Neutrophil (primary cell): Measurements from ENCODE around the gene PPP1R1C.

Source experiments
- H3K27ac ChIP-seq: fragments of 200-600 bp; sonication (generic); 2 replicates; pipeline ENCODE4 v1.5.1; 2016; ENCODE audit warnings: mild to moderate bottlenecking, moderate library complexity
- H3K27me3 ChIP-seq: fragments of 200-600 bp; sonication (generic); 2 replicates; pipeline ENCODE4 v1.6.0; 2016; ENCODE audit warnings: mild to moderate bottlenecking
- H3K36me3 ChIP-seq: fragments of 200-600 bp; sonication (generic); 2 replicates; pipeline ENCODE4 v1.5.1; 2017
- H3K4me1 ChIP-seq, 2 experiments: fragments of 200-600 bp in 1 of 2; sonication (generic) in 1 of 2; 1 replicate in 1 of 2; 2 replicates in 1 of 2; pipeline versions ENCODE4 v1.5.1 to v1.6.1; 2013 to 2016; ENCODE audit warnings: low read depth in 1 of 2, low read length in 1 of 2, mild to moderate bottlenecking in 1 of 2, moderate library complexity in 1 of 2; ENCODE audit not compliant: control insufficient read depth in 1 of 2, insufficient read depth in 1 of 2
- H3K4me3 ChIP-seq, 2 experiments: fragments of 200-600 bp in 1 of 2; sonication (generic) in 1 of 2; 1 replicate in 1 of 2; 2 replicates in 1 of 2; pipeline ENCODE4 v1.5.1; 2013 to 2016; ENCODE audit warnings: low read depth in 1 of 2, low read length in 1 of 2, mild to moderate bottlenecking in 1 of 2, moderate library complexity in 1 of 2
- H3K9me3 ChIP-seq: fragments of 200-600 bp; sonication (generic); 2 replicates; pipeline ENCODE4 v1.5.1; 2016
- TF ChIP-seq, protein P1 (sequence below): fragments of 200-600 bp; sonication (generic); IDR thresholded peaks from 2 replicates; pipeline ENCODE4 v1.5.1; 2016; ENCODE audit warnings: antibody characterized with exemption

Gene PPP1R1C

DNA sequence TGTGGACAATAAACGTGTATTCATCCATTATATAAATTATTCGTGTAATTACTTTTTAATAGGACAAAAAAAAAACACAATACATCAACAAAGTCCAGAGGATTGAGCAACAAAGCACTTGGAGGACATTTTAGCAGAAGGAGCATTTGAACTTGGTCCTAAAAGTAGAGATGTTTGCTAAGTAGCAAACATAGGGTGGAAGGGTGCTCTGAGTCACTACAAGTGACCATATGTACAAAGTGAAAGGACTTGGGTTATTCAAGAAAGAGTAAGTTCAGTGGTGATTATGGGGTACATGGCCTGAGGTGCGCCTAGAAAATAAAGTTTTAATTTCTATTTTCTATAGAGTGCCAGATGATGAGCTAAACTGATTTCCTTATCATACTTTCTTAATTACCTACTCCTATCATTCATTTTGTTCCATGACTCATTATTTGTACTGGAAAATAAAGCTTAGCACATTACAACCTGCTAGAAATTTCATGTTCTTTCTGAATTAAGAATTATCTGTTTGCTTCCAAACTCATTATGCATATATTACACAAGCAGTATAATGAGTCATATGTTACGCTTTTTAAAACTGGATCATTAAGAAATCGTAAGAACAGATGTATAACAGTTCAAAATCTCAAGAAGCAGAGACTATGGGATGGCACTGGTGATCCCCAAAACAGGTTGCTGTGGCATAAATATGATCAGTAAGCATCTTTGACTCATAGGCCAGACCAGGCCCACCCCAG, 13.1 kb upstream of the PPP1R1C start:
- Histone ChIP-seq H3K4me1 (no peaks in the 10 kb centered on the region), H3K4me3 (no peak overlapping the region), H3K36me3 (no peaks in the 10 kb centered on the region), H3K9me3 (no peaks in the 10 kb centered on the region), H3K27me3 (no peaks in the 10 kb centered on the region), H3K27ac (no peak overlapping the region)
- TF ChIP-seq, protein P1, sequence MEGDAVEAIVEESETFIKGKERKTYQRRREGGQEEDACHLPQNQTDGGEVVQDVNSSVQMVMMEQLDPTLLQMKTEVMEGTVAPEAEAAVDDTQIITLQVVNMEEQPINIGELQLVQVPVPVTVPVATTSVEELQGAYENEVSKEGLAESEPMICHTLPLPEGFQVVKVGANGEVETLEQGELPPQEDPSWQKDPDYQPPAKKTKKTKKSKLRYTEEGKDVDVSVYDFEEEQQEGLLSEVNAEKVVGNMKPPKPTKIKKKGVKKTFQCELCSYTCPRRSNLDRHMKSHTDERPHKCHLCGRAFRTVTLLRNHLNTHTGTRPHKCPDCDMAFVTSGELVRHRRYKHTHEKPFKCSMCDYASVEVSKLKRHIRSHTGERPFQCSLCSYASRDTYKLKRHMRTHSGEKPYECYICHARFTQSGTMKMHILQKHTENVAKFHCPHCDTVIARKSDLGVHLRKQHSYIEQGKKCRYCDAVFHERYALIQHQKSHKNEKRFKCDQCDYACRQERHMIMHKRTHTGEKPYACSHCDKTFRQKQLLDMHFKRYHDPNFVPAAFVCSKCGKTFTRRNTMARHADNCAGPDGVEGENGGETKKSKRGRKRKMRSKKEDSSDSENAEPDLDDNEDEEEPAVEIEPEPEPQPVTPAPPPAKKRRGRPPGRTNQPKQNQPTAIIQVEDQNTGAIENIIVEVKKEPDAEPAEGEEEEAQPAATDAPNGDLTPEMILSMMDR, result no peak

DNA sequence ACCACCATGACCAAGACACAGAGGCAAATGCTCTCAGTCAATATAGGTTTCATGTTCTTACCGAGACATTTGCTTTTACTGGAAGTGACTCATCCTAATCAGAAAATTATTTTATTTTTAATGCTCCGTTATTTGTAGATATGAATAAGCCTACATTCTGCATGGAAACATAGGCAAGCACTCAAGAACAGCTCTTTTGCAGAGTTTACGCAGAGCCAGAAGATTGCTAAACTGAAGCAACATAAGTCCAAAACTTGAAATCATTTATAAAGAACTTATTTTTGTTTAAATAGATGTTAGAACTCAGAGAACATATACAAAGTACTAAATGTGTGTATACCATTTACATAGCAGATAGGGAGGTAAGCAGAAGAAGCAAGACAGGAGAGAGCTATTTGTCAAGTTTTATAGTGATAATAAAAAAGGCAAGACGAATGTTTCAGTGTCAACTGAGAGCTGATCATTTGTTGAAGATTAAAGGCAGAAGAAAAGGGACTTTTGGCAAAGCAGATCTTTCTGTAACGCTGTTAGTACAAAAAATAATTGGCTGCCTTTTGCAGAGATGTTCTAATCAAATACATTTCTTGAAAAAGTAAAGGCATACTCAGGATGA, 12.4 kb upstream of the PPP1R1C start:
- TF ChIP-seq, protein P1, result no peak
- Histone ChIP-seq H3K4me3 (no peak overlapping the region), H3K4me1 (no peaks in the 10 kb centered on the region), H3K36me3 (no peaks in the 10 kb centered on the region), H3K27me3 (no peaks in the 10 kb centered on the region), H3K9me3 (no peaks in the 10 kb centered on the region), H3K27ac (no peak overlapping the region)

DNA sequence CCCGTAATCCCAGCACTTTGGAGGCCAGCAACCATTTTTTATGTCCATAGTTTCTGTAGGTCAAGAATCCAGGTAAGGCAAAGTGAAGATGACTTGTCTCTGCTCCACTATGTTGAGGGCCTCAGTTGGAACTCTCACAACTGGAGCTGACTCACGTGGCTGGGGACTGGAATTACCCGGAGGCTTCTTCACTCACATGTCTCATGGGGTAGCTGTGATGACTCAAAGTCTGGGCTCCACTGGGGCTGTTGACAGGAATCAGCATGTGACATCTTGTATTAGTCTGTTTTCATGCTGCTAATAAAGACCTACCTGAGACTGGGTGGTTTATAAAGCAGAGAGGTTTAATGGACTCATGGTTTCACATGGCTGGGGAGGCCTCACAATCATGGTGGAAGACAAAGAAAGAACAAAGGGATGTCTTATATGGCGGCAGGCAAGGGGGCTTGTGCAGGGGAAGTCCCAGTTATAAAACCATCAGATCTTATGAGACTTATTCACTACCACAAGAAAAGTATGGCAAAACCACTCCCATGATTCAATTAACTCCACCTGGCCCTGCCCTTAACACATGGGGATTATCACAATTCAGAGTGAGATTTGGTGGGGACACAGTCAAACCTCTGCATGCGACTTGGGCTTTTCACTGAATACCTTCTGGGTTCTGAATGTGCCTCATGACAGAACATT, 7.8 kb upstream of the PPP1R1C start:
- H3K27me3 ChIP-seq, result no peaks in the 10 kb centered on the region
- no peaks in the 10 kb centered on the region for H3K36me3 ChIP-seq
- no peak overlapping the region for H3K4me3 ChIP-seq
- TF ChIP-seq, protein P1, result no peak
- H3K4me1 ChIP-seq, result no peaks in the 10 kb centered on the region
- no peak overlapping the region for H3K27ac ChIP-seq
- H3K9me3 ChIP-seq, result no peaks in the 10 kb centered on the region

DNA sequence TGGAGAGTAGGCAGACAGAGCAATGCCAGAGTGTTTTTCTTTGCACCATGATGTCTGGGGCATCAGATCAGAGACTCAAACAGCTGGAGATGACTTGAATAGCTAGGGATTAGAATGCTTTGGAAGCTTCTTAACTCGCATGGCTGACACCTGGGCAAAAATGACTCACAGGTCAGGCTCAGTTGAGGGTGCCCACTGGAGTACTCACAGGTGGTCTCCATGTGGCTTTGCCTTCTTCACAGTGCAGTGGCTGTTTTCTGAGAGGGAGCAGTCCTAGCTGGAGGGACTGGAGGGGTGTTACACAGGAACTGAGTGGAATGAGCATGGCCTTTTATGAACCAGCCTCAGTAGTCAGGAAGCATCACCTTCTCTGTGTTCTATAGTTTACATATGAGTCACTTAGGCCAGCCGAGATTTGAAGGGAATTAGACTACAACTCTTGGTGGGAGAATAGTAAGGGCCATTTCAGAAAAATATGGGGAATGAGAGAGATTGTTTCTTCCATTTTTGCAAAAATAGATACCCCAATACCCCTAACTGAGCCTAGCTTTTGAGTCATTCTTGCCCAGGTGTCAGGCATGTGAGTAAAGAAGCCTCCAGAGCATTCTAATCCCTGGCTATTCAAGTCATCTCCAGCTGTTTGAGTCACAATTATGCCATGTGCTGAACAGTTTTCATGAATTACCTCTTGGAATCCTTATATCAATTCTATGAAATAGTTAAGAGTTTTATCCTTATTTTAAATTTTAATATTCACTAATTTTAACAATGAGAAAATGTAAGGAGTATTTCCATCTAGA, 7.1 kb upstream of the PPP1R1C start:
- TF ChIP-seq, protein P1, result no peak
- no peaks in the 10 kb centered on the region for H3K4me1 ChIP-seq
- no peaks in the 10 kb centered on the region for H3K9me3 ChIP-seq
- no peak overlapping the region for H3K4me3 ChIP-seq
- no peaks in the 10 kb centered on the region for H3K27me3 ChIP-seq
- H3K27ac ChIP-seq, result no peak overlapping the region
- H3K36me3 ChIP-seq, result no peaks in the 10 kb centered on the region

DNA sequence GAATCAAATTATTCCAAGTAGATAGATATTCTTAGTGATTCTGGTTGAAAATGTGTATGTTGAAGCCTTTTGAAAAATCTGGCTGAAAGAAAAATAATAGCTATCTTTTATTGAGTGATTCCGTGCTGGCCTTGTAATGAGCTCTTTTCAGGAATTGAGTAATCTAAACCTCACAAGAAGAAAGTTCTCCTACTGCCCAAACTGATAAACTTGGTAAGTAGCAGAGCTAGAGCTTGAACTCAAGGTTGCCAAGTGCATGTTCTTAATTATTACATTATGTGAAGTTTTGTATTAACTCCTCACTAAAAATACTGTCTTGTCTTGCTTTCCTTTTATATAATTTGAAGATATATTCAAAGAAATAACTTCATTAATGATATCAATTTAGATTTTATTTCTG, 1.6 kb upstream of the PPP1R1C start:
- H3K27me3 ChIP-seq, result no peaks in the 10 kb centered on the region
- H3K4me3 ChIP-seq, result no peak overlapping the region
- TF ChIP-seq, protein P1, result no peak
- H3K27ac ChIP-seq, result no peak overlapping the region
- no peaks in the 10 kb centered on the region for H3K4me1 ChIP-seq
- no peaks in the 10 kb centered on the region for H3K9me3 ChIP-seq
- H3K36me3 ChIP-seq, result no peaks in the 10 kb centered on the region
